Measurements from ENCODE around the gene LIPG.

The LIPG gene

DNA sequence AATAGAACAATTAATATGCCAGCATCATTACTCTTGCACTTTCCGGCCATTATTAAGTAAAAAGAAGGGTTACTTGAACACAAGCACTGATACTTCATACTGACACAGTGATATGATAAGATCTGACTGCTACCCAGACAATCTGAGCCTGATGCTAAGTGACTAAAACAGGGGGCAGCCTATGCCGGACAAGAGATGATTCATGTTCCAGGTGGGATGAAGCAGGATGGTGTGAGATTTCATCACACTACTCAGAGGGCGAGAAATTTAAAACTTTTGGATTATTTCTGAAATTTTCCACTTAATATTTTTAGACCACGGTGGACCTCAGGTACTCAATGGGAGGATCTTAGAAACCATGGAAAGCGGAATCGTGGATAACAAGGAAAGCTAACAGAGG lies 61.7 kb downstream of the LIPG start:
- Histone ChIP-seq H3K36me3 (ENCODE audit: control insufficient read depth, insufficient read depth, low read length) (no peaks in the 10 kb centered on the region), H3K27ac (ENCODE audit: low read depth, low read length) (no peak overlapping the region), H3K4me1 (ENCODE audit: control insufficient read depth, insufficient read depth, low read length) (no peaks in the 10 kb centered on the region), H3K9ac (ENCODE audit: low read length) (no peak overlapping the region), H3K27me3 (ENCODE audit: control insufficient read depth, insufficient read depth, low read length) (no peaks in the 10 kb centered on the region), H3K4me3 (ENCODE audit: low read length) (no peak overlapping the region)

- no peaks in the 10 kb centered on the region for H3K4me1 ChIP-seq (ENCODE audit: control insufficient read depth, insufficient read depth, low read length)
- no peak overlapping the region for H3K27ac ChIP-seq (ENCODE audit: low read depth, low read length)
- no peak overlapping the region for H3K9ac ChIP-seq (ENCODE audit: low read length)
- H3K4me3 ChIP-seq (ENCODE audit: low read length) = no peak overlapping the region
- H3K36me3 ChIP-seq (ENCODE audit: control insufficient read depth, insufficient read depth, low read length) = no peaks in the 10 kb centered on the region
- no peaks in the 10 kb centered on the region for H3K27me3 ChIP-seq (ENCODE audit: control insufficient read depth, insufficient read depth, low read length)
Observed at GRCh38 chr18:49625021-49625691, 63.3 kb downstream of the LIPG start.

DNA sequence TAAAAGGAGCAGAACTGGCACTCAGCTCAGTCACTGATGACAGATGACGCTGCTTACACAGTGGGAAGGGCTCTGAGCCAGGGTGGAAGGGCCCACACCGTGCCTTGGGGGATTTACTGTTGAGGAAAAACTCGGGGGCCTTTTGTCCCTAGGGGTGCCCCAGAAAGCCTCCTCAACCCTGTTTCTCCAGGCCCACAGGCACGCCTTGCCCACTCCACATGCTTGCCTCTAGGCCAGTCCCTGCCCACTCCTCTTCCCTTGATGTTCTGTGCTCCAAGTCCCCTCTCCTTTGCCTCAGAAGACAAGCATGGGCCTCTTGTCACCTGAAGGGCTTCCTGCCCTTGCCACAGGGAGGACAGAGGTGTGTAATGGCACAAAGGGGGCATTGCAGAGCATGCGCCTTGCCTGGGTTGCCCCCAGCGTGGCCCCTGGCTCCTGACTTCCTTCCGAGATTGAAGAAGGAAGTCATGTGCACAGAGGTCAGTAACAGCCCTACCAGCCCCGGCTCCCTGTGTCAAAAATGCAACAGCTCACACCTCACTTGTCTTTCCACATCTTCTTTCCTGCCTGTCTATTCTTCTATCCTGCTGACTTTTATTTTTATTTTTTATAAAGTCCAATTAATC lies 65.1 kb downstream of the LIPG start:
- Histone ChIP-seq H3K4me1 (ENCODE audit: control insufficient read depth, insufficient read depth, low read length) (no peaks in the 10 kb centered on the region), H3K9ac (ENCODE audit: low read length) (no peak overlapping the region), H3K27ac (ENCODE audit: low read depth, low read length) (no peak overlapping the region), H3K36me3 (ENCODE audit: control insufficient read depth, insufficient read depth, low read length) (no peaks in the 10 kb centered on the region), H3K27me3 (ENCODE audit: control insufficient read depth, insufficient read depth, low read length) (no peaks in the 10 kb centered on the region), H3K4me3 (ENCODE audit: low read length) (no peak overlapping the region)

DNA sequence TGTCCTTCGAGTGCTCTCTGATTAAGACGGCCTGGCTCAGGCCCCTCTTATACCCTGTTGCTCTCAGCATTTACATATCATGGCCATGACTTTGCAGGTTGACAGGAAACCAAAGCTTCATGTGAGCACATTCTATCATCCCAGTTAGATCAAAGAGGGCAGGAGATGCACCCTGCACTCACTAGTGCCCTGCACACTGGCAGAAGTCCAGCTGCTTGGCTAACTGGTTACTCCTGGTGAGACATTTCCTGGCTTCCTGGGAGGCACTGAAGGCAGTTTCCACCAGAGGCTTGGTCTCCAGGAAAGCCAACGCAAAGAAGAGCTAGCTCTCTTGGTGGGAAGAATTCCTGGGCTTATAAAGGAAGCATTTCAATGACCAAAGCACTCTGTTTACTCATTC lies 66.3 kb downstream of the LIPG start:
- H3K4me3 ChIP-seq (ENCODE audit: low read length) = no peak overlapping the region
- H3K4me1 ChIP-seq (ENCODE audit: control insufficient read depth, insufficient read depth, low read length) = no peaks in the 10 kb centered on the region
- no peak overlapping the region for H3K27ac ChIP-seq (ENCODE audit: low read depth, low read length)
- no peaks in the 10 kb centered on the region for H3K36me3 ChIP-seq (ENCODE audit: control insufficient read depth, insufficient read depth, low read length)
- no peaks in the 10 kb centered on the region for H3K27me3 ChIP-seq (ENCODE audit: control insufficient read depth, insufficient read depth, low read length)
- H3K9ac ChIP-seq (ENCODE audit: low read length) = no peak overlapping the region

DNA sequence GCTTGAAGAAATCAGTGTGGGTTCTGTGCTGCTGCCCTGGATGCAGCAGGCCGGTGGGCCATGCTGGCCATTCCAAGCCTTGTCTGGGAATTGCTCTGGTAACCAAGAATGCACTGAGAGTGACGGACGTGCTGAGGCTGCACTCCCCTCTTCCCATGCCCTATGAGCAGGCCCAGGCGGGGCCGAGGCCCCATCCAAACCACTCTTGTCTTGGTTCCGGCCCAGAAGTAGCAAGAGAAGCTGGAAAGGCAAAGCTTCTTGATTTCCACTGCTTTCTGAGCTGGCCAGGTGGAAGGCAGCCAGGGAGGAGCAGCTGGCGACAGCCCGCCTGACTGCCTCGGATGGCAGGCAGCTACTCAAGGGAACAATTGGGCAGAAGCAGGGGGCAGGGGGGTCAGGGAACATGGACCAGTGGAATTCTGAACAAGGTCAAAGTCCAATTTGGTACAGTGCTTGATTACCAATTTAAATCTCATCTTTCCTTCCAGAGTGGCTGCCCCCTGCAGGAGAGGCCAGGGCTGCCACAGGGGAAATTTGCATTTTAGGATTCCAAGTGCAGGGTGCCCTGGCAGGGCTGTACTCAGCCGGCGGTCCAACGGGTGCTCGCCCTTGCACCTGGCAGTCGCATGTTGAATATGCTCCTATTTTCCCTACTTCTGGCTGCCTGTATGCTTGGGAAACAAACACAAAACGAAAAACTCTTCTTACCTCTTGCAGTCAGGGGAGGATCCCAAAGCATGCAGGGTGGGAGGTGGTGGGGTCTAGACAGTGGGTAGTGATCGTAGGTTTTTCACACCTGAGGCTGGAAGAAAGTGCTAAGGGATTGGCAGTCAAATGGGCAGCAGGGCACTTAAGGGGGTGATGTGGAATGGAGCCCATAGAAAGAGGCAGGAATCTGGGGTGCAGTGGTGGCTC lies 67.3 kb downstream of the LIPG start:
- Histone ChIP-seq H3K4me3 (ENCODE audit: low read length) (no peak overlapping the region), H3K27ac (ENCODE audit: low read depth, low read length) (no peak overlapping the region), H3K27me3 (ENCODE audit: control insufficient read depth, insufficient read depth, low read length) (no peaks in the 10 kb centered on the region), H3K4me1 (ENCODE audit: control insufficient read depth, insufficient read depth, low read length) (no peaks in the 10 kb centered on the region), H3K9ac (ENCODE audit: low read length) (no peak overlapping the region), H3K36me3 (ENCODE audit: control insufficient read depth, insufficient read depth, low read length) (no peaks in the 10 kb centered on the region)

GRCh38 chr18:49630246-49630699 lies 68.4 kb downstream of the LIPG start:
- H3K9ac ChIP-seq (ENCODE audit: low read length) = no peak overlapping the region
- H3K27me3 ChIP-seq (ENCODE audit: control insufficient read depth, insufficient read depth, low read length) = no peaks in the 10 kb centered on the region
- H3K27ac ChIP-seq (ENCODE audit: low read depth, low read length) = no peak overlapping the region
- no peaks in the 10 kb centered on the region for H3K36me3 ChIP-seq (ENCODE audit: control insufficient read depth, insufficient read depth, low read length)
- no peak overlapping the region for H3K4me3 ChIP-seq (ENCODE audit: low read length)
- H3K4me1 ChIP-seq (ENCODE audit: control insufficient read depth, insufficient read depth, low read length) = no peaks in the 10 kb centered on the region

GRCh38 chr18:49631146-49631866 lies 69.4 kb downstream of the LIPG start:
- Histone ChIP-seq H3K36me3 (ENCODE audit: control insufficient read depth, insufficient read depth, low read length) (no peaks in the 10 kb centered on the region), H3K27me3 (ENCODE audit: control insufficient read depth, insufficient read depth, low read length) (no peaks in the 10 kb centered on the region), H3K27ac (ENCODE audit: low read depth, low read length) (no peak overlapping the region), H3K4me3 (ENCODE audit: low read length) (no peak overlapping the region), H3K9ac (ENCODE audit: low read length) (no peak overlapping the region), H3K4me1 (ENCODE audit: control insufficient read depth, insufficient read depth, low read length) (no peaks in the 10 kb centered on the region)

- Histone ChIP-seq H3K36me3 (ENCODE audit: control insufficient read depth, insufficient read depth, low read length) (no peaks in the 10 kb centered on the region), H3K4me3 (ENCODE audit: low read length) (no peak overlapping the region), H3K27ac (ENCODE audit: low read depth, low read length) (no peak overlapping the region), H3K27me3 (ENCODE audit: control insufficient read depth, insufficient read depth, low read length) (no peaks in the 10 kb centered on the region), H3K9ac (ENCODE audit: low read length) (no peak overlapping the region), H3K4me1 (ENCODE audit: control insufficient read depth, insufficient read depth, low read length) (no peaks in the 10 kb centered on the region)
Observed at GRCh38 chr18:49632588-49632987, 70.7 kb downstream of the LIPG start.

DNA sequence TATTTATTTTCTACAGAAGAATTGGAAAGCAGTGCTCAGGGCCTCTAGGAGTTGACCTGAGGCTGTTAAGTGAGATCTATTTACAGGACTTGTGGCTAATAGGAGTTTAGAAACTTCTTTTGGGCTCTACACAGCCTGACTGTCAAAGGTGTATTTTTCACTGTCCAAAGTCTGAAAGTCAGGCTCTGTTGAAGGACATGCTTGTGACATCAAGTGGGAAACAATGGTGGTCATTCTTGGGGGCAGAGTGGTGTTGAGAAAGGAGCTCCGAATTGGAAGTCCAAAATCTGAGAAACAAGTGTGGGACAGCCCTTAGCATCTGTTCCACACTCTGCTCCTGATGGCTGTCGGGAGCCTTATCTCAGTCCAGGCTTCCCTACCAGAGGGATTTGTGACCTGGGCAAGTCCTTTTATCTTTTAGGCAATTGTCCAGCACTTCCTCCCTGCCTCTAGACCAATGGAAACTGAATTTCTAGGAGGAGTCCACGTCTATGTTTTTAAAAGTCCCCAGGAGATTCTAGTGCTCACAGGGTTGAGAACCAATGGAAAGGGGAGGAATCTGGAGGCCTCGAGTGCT lies 76.4 kb downstream of the LIPG start:
- H3K9ac ChIP-seq (ENCODE audit: low read length) = no peak overlapping the region
- H3K4me1 ChIP-seq (ENCODE audit: control insufficient read depth, insufficient read depth, low read length) = no peaks in the 10 kb centered on the region
- H3K36me3 ChIP-seq (ENCODE audit: control insufficient read depth, insufficient read depth, low read length) = no peaks in the 10 kb centered on the region
- H3K4me3 ChIP-seq (ENCODE audit: low read length) = no peak overlapping the region
- H3K27me3 ChIP-seq (ENCODE audit: control insufficient read depth, insufficient read depth, low read length) = no peaks in the 10 kb centered on the region
- H3K27ac ChIP-seq (ENCODE audit: low read depth, low read length) = no peak overlapping the region

DNA sequence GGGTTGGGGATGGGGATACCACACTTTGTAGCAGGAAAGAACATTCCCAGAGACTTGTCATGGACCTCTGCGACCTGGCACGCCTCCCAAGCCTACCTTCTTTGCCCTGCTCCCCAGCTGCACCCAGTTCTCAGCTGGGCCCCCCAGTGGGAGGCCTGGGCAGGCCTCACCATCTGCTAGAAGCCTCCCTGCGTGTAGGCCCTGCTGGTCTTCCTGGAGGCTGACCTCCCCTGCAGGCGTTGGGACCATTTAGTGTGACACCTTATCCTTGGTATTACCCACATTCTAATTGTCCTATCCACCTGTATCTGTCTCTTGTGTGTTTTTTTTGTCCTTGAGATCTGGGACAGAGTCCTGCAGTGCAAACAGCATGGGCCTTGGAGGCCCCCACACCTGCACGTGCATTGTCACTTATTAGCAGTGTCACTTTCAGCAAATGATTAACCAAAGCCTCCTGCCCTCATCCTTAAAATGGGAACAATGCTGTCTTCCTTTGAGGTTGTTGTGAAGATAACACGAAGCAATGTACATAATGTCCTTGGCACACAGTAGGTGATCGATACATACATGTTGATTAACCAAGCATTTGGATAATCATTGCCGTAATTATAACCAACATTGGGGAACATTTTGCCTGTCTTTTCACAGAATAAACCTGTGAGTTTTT lies 77.2 kb downstream of the LIPG start:
- Histone ChIP-seq H3K27me3 (ENCODE audit: control insufficient read depth, insufficient read depth, low read length) (no peaks in the 10 kb centered on the region), H3K27ac (ENCODE audit: low read depth, low read length) (no peak overlapping the region), H3K36me3 (ENCODE audit: control insufficient read depth, insufficient read depth, low read length) (no peaks in the 10 kb centered on the region), H3K4me1 (ENCODE audit: control insufficient read depth, insufficient read depth, low read length) (no peaks in the 10 kb centered on the region), H3K9ac (ENCODE audit: low read length) (no peak overlapping the region), H3K4me3 (ENCODE audit: low read length) (no peak overlapping the region)

DNA sequence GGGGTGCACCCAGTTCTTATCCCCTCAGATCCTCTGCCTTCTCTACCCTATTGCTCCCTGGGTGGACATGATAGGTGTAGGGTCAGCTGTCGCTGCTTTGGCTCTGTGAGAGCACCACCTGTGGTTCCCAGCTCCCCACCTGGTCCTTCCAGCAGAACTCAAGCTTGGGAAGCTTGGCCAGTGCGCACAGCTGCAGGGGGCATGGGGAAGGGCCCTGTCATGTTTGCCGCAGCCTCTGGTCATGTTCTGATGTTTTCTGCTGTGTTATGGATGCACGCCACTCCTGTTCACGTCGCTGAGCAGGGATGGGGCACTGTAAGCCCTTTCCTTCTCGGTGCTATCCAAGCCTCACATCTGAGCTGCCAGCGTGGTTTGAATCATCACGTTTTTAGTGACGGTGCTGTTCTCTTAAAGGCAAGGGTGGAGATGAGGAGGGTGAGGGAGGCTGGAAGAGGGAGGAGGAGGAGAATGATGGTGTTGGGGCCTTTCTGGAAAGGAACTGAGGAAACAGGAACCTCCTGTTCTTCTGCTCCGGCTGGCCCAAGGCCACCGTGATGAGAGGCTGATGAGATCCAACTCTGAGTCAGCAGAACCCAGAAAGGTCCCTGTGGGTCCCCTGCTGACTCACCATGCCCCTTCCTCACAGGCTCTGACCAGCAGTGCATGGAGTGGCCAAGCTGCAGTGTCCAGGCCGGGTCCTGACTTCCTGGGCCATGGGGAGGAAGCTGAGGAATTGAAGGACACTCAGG lies 78.0 kb downstream of the LIPG start:
- Histone ChIP-seq H3K4me3 (ENCODE audit: low read length) (no peak overlapping the region), H3K36me3 (ENCODE audit: control insufficient read depth, insufficient read depth, low read length) (no peaks in the 10 kb centered on the region), H3K4me1 (ENCODE audit: control insufficient read depth, insufficient read depth, low read length) (no peaks in the 10 kb centered on the region), H3K27ac (ENCODE audit: low read depth, low read length) (no peak overlapping the region), H3K27me3 (ENCODE audit: control insufficient read depth, insufficient read depth, low read length) (no peaks in the 10 kb centered on the region), H3K9ac (ENCODE audit: low read length) (no peak overlapping the region)

All from rectal smooth muscle tissue (tissue), 1 donor.